H9 (cell line): Measurements from ENCODE around the gene NUP107. TPM values are rescaled to one million over a fixed set of nuclear protein-coding genes. Genes with fewer than 3 reads are reported as not detected.

Experiments
- DNase-seq: peaks from one replicate; pipeline ENCODE4 v3.0.0-alpha.2; 2017
- H2AFZ ChIP-seq: one replicate; pipeline ENCODE4 v1.6.1; 2013; ENCODE audit warnings: mild to moderate bottlenecking, low read length, control low read depth, moderate library complexity
- H2AK5ac ChIP-seq: 2 replicates; pipeline ENCODE4 v1.6.1; 2013; ENCODE audit warnings: low read length, control low read depth, mixed read lengths; ENCODE audit not compliant: insufficient read length
- H2BK120ac ChIP-seq: one replicate; pipeline ENCODE4 v1.6.1; 2013; ENCODE audit warnings: low read depth, mild to moderate bottlenecking, low read length, control low read depth, inconsistent platforms; ENCODE audit not compliant: poor library complexity, severe bottlenecking
- H2BK12ac ChIP-seq: 2 replicates; pipeline ENCODE4 v1.6.1; 2013; ENCODE audit warnings: low read length, control low read depth, mixed read lengths, low read depth; ENCODE audit not compliant: insufficient read length
- H2BK15ac ChIP-seq: 2 replicates; pipeline ENCODE4 v1.6.1; 2013; ENCODE audit warnings: low read depth, low read length, control low read depth
- H2BK20ac ChIP-seq: one replicate; pipeline ENCODE4 v1.6.1; 2013; ENCODE audit warnings: low read depth, mild to moderate bottlenecking, low read length, control low read depth, inconsistent platforms; ENCODE audit not compliant: poor library complexity, severe bottlenecking
- H2BK5ac ChIP-seq: 2 replicates; pipeline ENCODE4 v1.6.1; 2013; ENCODE audit warnings: low read length, control low read depth, mixed read lengths; ENCODE audit not compliant: insufficient read length
- H3K14ac ChIP-seq: 2 replicates; pipeline ENCODE4 v1.6.1; 2013; ENCODE audit warnings: low read length, control low read depth; ENCODE audit not compliant: insufficient read depth
- H3K18ac ChIP-seq: 2 replicates; pipeline ENCODE4 v1.6.1; 2013; ENCODE audit warnings: low read depth, mild to moderate bottlenecking, mixed read lengths, low read length, control low read depth; ENCODE audit not compliant: insufficient read length
- H3K23ac ChIP-seq: 2 replicates; pipeline ENCODE4 v1.6.1; 2013; ENCODE audit warnings: low read length, control low read depth, mixed read lengths, low read depth; ENCODE audit not compliant: insufficient read length
- H3K23me2 ChIP-seq: 2 replicates; pipeline ENCODE4 v1.6.1; 2013; ENCODE audit warnings: low read depth, mild to moderate bottlenecking, mixed read lengths, low read length, control low read depth; ENCODE audit not compliant: insufficient read length, poor library complexity, severe bottlenecking
- H3K27ac ChIP-seq: 2 replicates; pipeline ENCODE4 v1.5.1; 2013; ENCODE audit warnings: low read length, control low read depth, mixed read lengths, low read depth; ENCODE audit not compliant: insufficient read length
- H3K27me3 ChIP-seq: 2 replicates; pipeline ENCODE4 v1.6.1; 2013; ENCODE audit warnings: low read length, control low read depth, inconsistent platforms; ENCODE audit not compliant: insufficient read depth
- H3K4ac ChIP-seq: 2 replicates; pipeline ENCODE4 v1.6.1; 2013; ENCODE audit warnings: low read depth, mild to moderate bottlenecking, control low read depth, inconsistent platforms, low read length, moderate library complexity
- H3K4me1 ChIP-seq: 2 replicates; pipeline ENCODE4 v1.6.1; 2013; ENCODE audit warnings: low read length, control low read depth, inconsistent platforms; ENCODE audit not compliant: insufficient read depth
- H3K4me2 ChIP-seq: 2 replicates; pipeline ENCODE4 v1.6.1; 2013; ENCODE audit warnings: low read length, control low read depth, mixed read lengths; ENCODE audit not compliant: insufficient read length, insufficient read depth
- H3K56ac ChIP-seq: 2 replicates; pipeline ENCODE4 v1.6.1; 2013; ENCODE audit warnings: low read depth, mild to moderate bottlenecking, mixed read lengths, low read length, control low read depth; ENCODE audit not compliant: insufficient read length
- H3K79me1 ChIP-seq: 2 replicates; pipeline ENCODE4 v1.6.1; 2013; ENCODE audit warnings: low read depth, mild to moderate bottlenecking, moderate library complexity, low read length, control low read depth, inconsistent platforms; ENCODE audit not compliant: insufficient read depth, poor library complexity, severe bottlenecking
- H3K79me2 ChIP-seq: 2 replicates; pipeline ENCODE4 v1.6.1; 2013; ENCODE audit warnings: low read length, control low read depth, inconsistent platforms; ENCODE audit not compliant: insufficient read depth
- H3K9ac ChIP-seq: 2 replicates; pipeline ENCODE4 v1.6.1; 2013; ENCODE audit warnings: low read length, control low read depth, mixed read lengths; ENCODE audit not compliant: insufficient read length; ENCODE audit errors: extremely low read depth
- H3K9me3 ChIP-seq: one replicate; pipeline ENCODE4 v1.6.1; 2013; ENCODE audit warnings: low read depth, low read length, inconsistent platforms; ENCODE audit not compliant: control insufficient read depth
- H3T11ph ChIP-seq: one replicate; pipeline ENCODE4 v1.6.1; 2013; ENCODE audit warnings: mild to moderate bottlenecking, low read length, control low read depth, inconsistent platforms
- H4K20me1 ChIP-seq: one replicate; pipeline ENCODE4 v1.6.1; 2013; ENCODE audit not compliant: control insufficient read depth, insufficient read length, insufficient read depth
- H4K5ac ChIP-seq: 2 replicates; pipeline ENCODE4 v1.6.1; 2013; ENCODE audit warnings: low read depth, mild to moderate bottlenecking, mixed read lengths, low read length, control low read depth; ENCODE audit not compliant: insufficient read length
- H4K8ac ChIP-seq: replicated peaks from 2 replicates; pipeline ENCODE4 v1.6.1; 2013; ENCODE audit warnings: low read length, control low read depth, mixed read lengths, low read depth; ENCODE audit not compliant: insufficient read length
- H4K91ac ChIP-seq: 2 replicates; pipeline ENCODE4 v1.6.1; 2013; ENCODE audit warnings: low read depth, mild to moderate bottlenecking, moderate library complexity, mixed read lengths, low read length, control low read depth; ENCODE audit not compliant: insufficient read length
- H3K27ac Mint-ChIP-seq, 3 experiments: 2 replicates in 2 of 3; 3 replicates in 1 of 3; pipeline ENCODE4 v1.8.0; 2020 to 2021; ENCODE audit warnings: mixed read lengths in 3 of 3, mild to moderate bottlenecking in 1 of 3, moderate library complexity in 1 of 3
- H3K27me3 Mint-ChIP-seq: 2 replicates; pipeline ENCODE4 v1.8.0; 2021; ENCODE audit warnings: low read depth, mild to moderate bottlenecking, moderate library complexity, mixed read lengths
- H3K36me3 Mint-ChIP-seq, 3 experiments: 2 replicates in 2 of 3; 3 replicates in 1 of 3; pipeline ENCODE4 v1.8.0; 2020 to 2021; ENCODE audit warnings: low read depth in 3 of 3, mixed read lengths in 3 of 3; ENCODE audit not compliant: insufficient read depth in 1 of 3
- H3K4me1 Mint-ChIP-seq, 2 experiments: 2 replicates each; pipeline ENCODE4 v1.8.0; 2020; ENCODE audit warnings: mixed read lengths in 2 of 2
- H3K4me3 Mint-ChIP-seq, 2 experiments: 2 replicates in 1 of 2; 3 replicates in 1 of 2; pipeline ENCODE4 v1.8.0; 2020 to 2021; ENCODE audit warnings: mild to moderate bottlenecking in 2 of 2, mixed read lengths in 2 of 2, moderate library complexity in 1 of 2
- H3K9me3 Mint-ChIP-seq, 2 experiments: 2 replicates in 1 of 2; 3 replicates in 1 of 2; pipeline ENCODE4 v1.8.0; 2020; ENCODE audit warnings: mild to moderate bottlenecking in 2 of 2, mixed read lengths in 2 of 2, moderate library complexity in 1 of 2
- WGBS: extraction: QIAGEN DNeasy Blood & Tissue Kit; methylation state at CpG from one replicate; pipeline ENCODE4 v1.1.7; 2013; ENCODE audit warnings: missing lambda C conversion rate, low lambda C conversion rate, mixed read lengths; ENCODE audit not compliant: insufficient read length; ENCODE audit errors: extremely low coverage; 5-methylcytosine and 5-hydroxymethylcytosine counted together
- total RNA-seq: library from RNA; stranded (reverse); gene quantifications from 2 replicates; pipeline ENCODE4 v1.2.1, GENCODE V29; 2021
- TF ChIP-seq, protein P1 (sequence below): fragments of 200-600 bp; sonication (generic); conservative IDR thresholded peaks from 3 replicates; pipeline ENCODE4 v1.8.0; 2021; ENCODE audit warnings: antibody characterized with exemption, mild to moderate bottlenecking

NUP107 gene
- total RNA-seq, 1 experiment from 2014 or later = 147 TPM

DNA sequence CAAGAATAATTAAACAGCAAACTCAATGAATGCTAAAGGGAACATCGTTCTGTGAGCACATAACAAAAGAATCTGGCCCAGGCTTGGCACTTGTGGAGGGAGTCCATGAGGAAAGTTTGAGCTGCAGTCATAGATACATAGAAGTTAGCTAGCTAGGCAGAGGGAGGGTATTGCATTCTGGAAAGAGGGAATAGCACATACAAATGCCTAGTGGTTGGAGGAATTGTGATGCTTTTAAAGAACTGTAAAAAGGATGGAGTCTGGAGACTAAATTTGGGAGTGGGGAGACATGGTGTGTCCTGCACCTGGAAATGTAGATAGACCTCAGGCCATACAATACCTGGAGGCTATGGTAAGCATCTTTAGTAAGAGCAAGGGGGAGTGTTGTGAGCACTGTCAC, 83.2 kb downstream of the NUP107 start:
- Histone ChIP-seq H4K20me1 (no peaks in the 10 kb centered on the region), H3K79me1 (no peaks in the 10 kb centered on the region), H3K9me3 (no peaks in the 10 kb centered on the region), H3K56ac (no peak overlapping the region), H3K23ac (no peak overlapping the region), H2AK5ac (no peak overlapping the region), H3K4ac (no peak overlapping the region), H2BK120ac (no peak overlapping the region), H3K9ac (no peak overlapping the region), H3T11ph (no peak overlapping the region), H2BK20ac (no peak overlapping the region), H3K27ac (no peak overlapping the region), H3K4me1 (no peaks in the 10 kb centered on the region), H3K14ac (no peak overlapping the region), H3K18ac (no peak overlapping the region), H2BK15ac (no peak overlapping the region), H2BK5ac (no peak overlapping the region), H4K5ac (no peak overlapping the region), H3K23me2 (no peaks in the 10 kb centered on the region), H4K8ac (no peak overlapping the region), H2BK12ac (no peak overlapping the region), H2AFZ (no peak overlapping the region), H4K91ac (no peak overlapping the region), H3K27me3 (no peaks in the 10 kb centered on the region), H3K4me2 (no peak overlapping the region), H3K79me2 (no peaks in the 10 kb centered on the region)
- H3K27ac Mint-ChIP-seq = peak overlapping the region in 1 of 3 experiments; percentile 60; a peak in 1 of 7 replicates
- no peak for DNase-seq
- no peak overlapping the region for H3K4me3 Mint-ChIP-seq
- no CpG with 5 or more reads among the region's 1 CpG for WGBS
- peaks cover 1 to 10% (median 8%) of the 10 kb centered on the region in 3 experiments; a peak in 5 of 7 replicates for H3K36me3 Mint-ChIP-seq
- TF ChIP-seq, protein P1, sequence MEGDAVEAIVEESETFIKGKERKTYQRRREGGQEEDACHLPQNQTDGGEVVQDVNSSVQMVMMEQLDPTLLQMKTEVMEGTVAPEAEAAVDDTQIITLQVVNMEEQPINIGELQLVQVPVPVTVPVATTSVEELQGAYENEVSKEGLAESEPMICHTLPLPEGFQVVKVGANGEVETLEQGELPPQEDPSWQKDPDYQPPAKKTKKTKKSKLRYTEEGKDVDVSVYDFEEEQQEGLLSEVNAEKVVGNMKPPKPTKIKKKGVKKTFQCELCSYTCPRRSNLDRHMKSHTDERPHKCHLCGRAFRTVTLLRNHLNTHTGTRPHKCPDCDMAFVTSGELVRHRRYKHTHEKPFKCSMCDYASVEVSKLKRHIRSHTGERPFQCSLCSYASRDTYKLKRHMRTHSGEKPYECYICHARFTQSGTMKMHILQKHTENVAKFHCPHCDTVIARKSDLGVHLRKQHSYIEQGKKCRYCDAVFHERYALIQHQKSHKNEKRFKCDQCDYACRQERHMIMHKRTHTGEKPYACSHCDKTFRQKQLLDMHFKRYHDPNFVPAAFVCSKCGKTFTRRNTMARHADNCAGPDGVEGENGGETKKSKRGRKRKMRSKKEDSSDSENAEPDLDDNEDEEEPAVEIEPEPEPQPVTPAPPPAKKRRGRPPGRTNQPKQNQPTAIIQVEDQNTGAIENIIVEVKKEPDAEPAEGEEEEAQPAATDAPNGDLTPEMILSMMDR = no peak
- H3K27me3 Mint-ChIP-seq = no peaks in the 10 kb centered on the region
- H3K4me1 Mint-ChIP-seq = no peaks in the 10 kb centered on the region
- H3K9me3 Mint-ChIP-seq = no peaks in the 10 kb centered on the region
